Activated effector memory CD4-positive, alpha-beta T cell treated with anti-CD3 and anti-CD28 coated beads, Interleukin-2, amount 50 U/mL, for 16 hours (primary cell): ENCODE data around the gene SPATS2L.

Experiments used
- DNase-seq: peaks from one replicate; pipeline ENCODE4 v3.0.0-alpha.2; 2020

Gene SPATS2L

GRCh38 chr2:200306196-200306930 is at the start of gene SPATS2L:
SPATS2L (plus strand) TSS chr2:200306693; CDS start chr2:200389245, 82,552 bp downstream.
- DNase-seq = peak; percentile 83

- DNase-seq = no peak
These were observed 48.9 kb upstream of the SPATS2L start for GRCh38 chr2:200257570-200257969.

- DNase-seq = no peak
These were observed 48.4 kb upstream of the SPATS2L start for GRCh38 chr2:200258081-200258480.

- no peak for DNase-seq
These were observed 47.5 kb upstream of the SPATS2L start for GRCh38 chr2:200258881-200259576.

GRCh38 chr2:200259577-200259957 is 46.9 kb upstream of the SPATS2L start:
- no peak for DNase-seq

- no peak for DNase-seq
These were observed 44.4 kb upstream of the SPATS2L start for GRCh38 chr2:200262047-200262446.

GRCh38 chr2:200263279-200263678 is 43.2 kb upstream of the SPATS2L start:
- DNase-seq = no peak

GRCh38 chr2:200264631-200265030 is 41.9 kb upstream of the SPATS2L start:
- DNase-seq = no peak

GRCh38 chr2:200266406-200266805 is 40.1 kb upstream of the SPATS2L start:
- no peak for DNase-seq

- DNase-seq = no peak
These were observed 39.1 kb upstream of the SPATS2L start for GRCh38 chr2:200267350-200267749.

- DNase-seq = no peak
These were observed 35.8 kb upstream of the SPATS2L start for GRCh38 chr2:200270732-200271131.

- DNase-seq = no peak
These were observed 34.2 kb upstream of the SPATS2L start for GRCh38 chr2:200272320-200272719.

- no peak for DNase-seq
These were observed 32.1 kb upstream of the SPATS2L start for GRCh38 chr2:200274116-200275075.

- DNase-seq = no peak
These were observed 31.0 kb upstream of the SPATS2L start for GRCh38 chr2:200275295-200276013.

- no peak for DNase-seq
These were observed 30.0 kb upstream of the SPATS2L start for GRCh38 chr2:200276472-200276871.

GRCh38 chr2:200278694-200279316 is 27.7 kb upstream of the SPATS2L start:
- no peak for DNase-seq

- DNase-seq = no peak
These were observed 26.6 kb upstream of the SPATS2L start for GRCh38 chr2:200279857-200280256.

GRCh38 chr2:200286578-200286977 is 19.9 kb upstream of the SPATS2L start:
- no peak for DNase-seq

GRCh38 chr2:200288670-200289429 is 17.6 kb upstream of the SPATS2L start:
- DNase-seq = no peak

GRCh38 chr2:200296118-200296517 is 10.4 kb upstream of the SPATS2L start:
- DNase-seq = no peak

- no peak for DNase-seq
These were observed 9.4 kb upstream of the SPATS2L start for GRCh38 chr2:200297100-200297499.
